HFF-Myc (cell line): Measurements from ENCODE around the gene DDC.

Source experiments
- DNase-seq: peaks from one replicate; pipeline ENCODE4 v3.0.0-alpha.2; 2011; ENCODE audit warnings: low read depth; ENCODE audit errors: extremely low read depth
- H3K4me3 ChIP-seq: replicated peaks from 2 replicates; pipeline ENCODE4 v1.5.1; 2011; ENCODE audit warnings: low read depth, mild to moderate bottlenecking, control low read depth, low read length
- TF ChIP-seq, protein P1 (sequence below): IDR thresholded peaks from 2 replicates; pipeline ENCODE4 v1.5.1; 2012; ENCODE audit warnings: mild to moderate bottlenecking, low read depth, low read length, control low read depth; ENCODE audit errors: missing control alignments

The DDC gene

DNA sequence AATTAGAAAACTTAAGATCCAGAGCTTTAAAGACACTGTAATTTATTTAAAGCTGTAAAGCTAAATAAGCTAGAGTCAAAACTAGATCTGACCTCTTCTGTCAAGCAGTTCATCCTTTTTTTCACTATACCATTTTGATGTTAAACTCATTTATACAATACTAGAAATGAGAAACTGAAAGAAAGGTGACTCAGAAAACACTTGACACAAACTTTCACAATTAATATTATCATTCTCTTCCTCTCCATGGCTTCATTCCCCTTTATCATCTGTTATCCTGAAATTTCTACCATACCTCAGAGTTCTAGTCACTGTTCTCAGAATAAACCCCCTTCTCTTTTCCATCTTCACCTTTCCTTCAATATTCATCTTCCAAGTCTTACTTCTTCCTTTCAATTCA is 116.4 kb downstream of the DDC start:
- DNase-seq: no peak
- TF ChIP-seq, protein P1, sequence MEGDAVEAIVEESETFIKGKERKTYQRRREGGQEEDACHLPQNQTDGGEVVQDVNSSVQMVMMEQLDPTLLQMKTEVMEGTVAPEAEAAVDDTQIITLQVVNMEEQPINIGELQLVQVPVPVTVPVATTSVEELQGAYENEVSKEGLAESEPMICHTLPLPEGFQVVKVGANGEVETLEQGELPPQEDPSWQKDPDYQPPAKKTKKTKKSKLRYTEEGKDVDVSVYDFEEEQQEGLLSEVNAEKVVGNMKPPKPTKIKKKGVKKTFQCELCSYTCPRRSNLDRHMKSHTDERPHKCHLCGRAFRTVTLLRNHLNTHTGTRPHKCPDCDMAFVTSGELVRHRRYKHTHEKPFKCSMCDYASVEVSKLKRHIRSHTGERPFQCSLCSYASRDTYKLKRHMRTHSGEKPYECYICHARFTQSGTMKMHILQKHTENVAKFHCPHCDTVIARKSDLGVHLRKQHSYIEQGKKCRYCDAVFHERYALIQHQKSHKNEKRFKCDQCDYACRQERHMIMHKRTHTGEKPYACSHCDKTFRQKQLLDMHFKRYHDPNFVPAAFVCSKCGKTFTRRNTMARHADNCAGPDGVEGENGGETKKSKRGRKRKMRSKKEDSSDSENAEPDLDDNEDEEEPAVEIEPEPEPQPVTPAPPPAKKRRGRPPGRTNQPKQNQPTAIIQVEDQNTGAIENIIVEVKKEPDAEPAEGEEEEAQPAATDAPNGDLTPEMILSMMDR: no peak
- no peak overlapping the region for H3K4me3 ChIP-seq

DNA sequence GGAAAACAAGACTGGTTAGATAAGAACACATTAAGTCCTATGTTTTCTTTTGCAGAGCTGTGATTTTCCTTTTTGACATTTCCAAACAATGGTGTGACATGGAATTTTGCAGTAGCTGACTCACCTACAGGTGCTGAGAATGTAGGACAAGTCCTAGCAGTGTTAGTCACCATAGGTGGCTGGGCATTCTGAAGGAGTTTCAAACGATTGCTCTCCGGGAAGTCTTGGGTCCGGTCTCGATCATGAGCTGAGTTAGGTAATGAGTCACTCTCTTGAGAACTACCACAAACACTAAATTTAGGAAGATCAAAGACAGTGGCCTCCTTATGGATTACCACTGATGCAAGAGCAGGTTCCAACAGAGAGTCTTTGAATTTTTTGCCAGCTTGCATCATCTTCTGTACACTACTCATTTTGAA is 118.7 kb downstream of the DDC start:
- no peak for DNase-seq
- H3K4me3 ChIP-seq: no peak overlapping the region
- TF ChIP-seq, protein P1: no peak

DNA sequence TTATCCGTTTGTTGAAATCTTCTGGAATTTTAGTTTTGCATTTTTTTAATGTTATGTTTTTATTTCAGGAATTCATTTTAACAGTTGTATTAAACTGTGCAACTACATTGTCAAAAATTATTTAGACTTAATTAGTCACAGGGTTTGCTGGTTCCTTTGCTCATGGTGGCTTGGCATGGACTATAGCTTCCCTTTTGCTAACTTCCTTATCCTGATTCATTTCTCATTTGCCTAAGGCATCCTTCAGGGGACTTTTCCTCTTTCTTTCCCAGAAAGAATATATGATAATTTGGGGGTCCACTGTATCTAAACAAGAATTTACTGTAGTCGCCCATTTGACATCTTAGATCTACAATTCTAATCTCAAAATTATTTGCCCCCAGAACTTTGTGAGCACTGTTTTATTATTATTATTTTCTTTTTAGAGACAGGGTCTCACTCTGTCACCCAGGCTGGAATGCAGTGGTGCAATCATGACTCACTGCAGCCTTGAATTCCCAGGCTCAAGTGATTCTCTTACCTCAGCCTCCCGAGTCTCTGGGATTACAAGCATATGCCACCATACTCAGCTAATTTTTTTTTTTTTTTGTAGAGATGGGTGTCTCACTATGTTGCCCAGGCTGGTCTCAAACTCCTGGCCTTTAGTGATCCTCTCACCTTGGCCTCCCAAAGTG is 128.9 kb downstream of the DDC start:
- DNase-seq: no peak
- TF ChIP-seq, protein P1: no peak
- no peak overlapping the region for H3K4me3 ChIP-seq

DNA sequence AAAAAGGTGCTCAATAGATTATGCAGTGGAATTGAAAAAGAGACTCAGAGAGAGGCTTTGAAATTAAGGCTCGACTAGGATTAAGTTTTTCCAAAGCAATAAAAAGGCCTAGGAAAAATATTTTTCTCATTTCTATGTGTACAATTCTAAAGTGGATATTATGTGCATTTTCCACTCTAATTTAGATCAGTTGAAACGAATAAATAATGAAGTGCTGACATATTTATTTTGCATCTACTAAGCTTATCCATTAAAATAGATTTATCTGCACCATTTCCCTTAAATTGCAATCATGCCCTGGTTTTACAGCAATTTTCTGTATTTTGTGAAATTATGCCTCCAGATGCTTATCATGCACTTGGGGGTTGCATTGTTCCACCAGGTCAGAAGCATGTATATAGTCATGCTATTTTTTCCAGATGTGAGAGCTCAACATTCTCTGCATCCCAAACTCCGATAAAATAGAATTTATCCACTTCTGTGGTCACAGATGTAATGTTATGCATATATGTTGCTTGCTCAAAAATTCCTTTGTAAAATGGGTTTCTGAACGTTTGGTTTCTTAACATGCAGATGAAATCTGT is 133.4 kb downstream of the DDC start:
- H3K4me3 ChIP-seq: no peak overlapping the region
- TF ChIP-seq, protein P1: no peak
- no peak for DNase-seq

DNA sequence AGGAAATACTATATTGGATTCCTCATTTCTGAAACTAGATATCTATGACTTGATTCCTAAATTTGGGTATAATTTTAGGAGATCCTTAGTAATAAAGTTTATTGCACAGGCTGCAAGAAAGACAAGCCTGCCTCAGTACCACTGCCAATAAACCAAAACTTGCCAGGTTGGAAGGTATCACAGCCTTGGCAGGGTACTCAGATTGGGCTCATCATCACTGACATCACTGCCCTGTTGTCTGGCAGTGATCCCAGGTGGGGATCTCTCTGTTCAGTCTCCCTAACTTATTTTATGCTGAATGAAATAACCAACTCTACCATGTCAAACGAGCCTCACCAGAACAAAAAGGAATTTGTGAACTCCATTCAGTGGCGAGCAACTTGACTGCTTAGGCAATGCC is 133.9 kb downstream of the DDC start:
- TF ChIP-seq, protein P1: no peak
- no peak overlapping the region for H3K4me3 ChIP-seq
- DNase-seq: no peak

DNA sequence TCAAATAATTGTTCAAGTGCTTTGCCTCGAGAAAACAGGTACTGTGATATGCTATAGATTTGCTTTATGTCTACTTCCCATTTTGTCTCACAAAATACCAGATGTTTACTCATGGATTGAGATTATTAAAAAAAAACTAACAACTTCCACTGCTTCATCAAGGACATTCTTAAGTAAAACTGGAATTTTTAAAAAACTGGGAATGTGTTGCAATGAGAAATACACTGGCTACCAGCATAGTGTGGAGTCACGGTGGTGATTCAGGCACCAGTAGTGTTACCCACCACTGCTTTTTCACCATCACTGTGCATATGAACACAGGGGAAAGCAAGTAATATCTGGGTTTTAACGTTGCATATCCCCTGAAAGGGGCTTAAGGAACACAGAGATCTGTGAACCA is 136.3 kb downstream of the DDC start:
- TF ChIP-seq, protein P1: no peak
- no peak for DNase-seq
- no peak overlapping the region for H3K4me3 ChIP-seq
